Lung (tissue), 12 donors: ENCODE results near the gene HTR3B. TPM values are rescaled to one million over a fixed set of nuclear protein-coding genes. Genes with fewer than 3 reads are reported as not detected.

ENCODE experiments used
- ATAC-seq: fragments of 200-7000 bp; cut with Tn5 transposase; one replicate; pipeline ENCODE4 v1.9.1; 2020; ENCODE audit warnings: moderate number of reproducible peaks; ENCODE audit not compliant: insufficient read depth, low FRiP score
- DNase-seq, 3 donors: peaks; one replicate each; pipeline ENCODE4 v3.0.0-alpha.2; 2013 to 2017
- H3K27ac ChIP-seq, 2 donors: one replicate each; pipeline ENCODE4 v1.5.1; 2013; ENCODE audit warnings: mild to moderate bottlenecking in 2 of 2, moderate library complexity in 2 of 2, control low read depth in 1 of 2, inconsistent platforms in 1 of 2, low read depth in 1 of 2, low read length in 1 of 2
- H3K27me3 ChIP-seq, 3 donors: one replicate each; pipeline ENCODE4 v1.5.1; 2013; ENCODE audit warnings: low read length in 2 of 3; ENCODE audit not compliant: control insufficient read depth in 3 of 3, insufficient read depth in 3 of 3
- H3K36me3 ChIP-seq, 4 donors: one replicate each; pipeline ENCODE4 v1.5.1; 2013; ENCODE audit warnings: low read length in 4 of 4, mild to moderate bottlenecking in 1 of 4, moderate library complexity in 1 of 4; ENCODE audit not compliant: control insufficient read depth in 4 of 4, insufficient read depth in 4 of 4
- H3K4me1 ChIP-seq, 5 donors: one replicate each; pipeline ENCODE4 v1.5.1; 2013; ENCODE audit warnings: low read length in 5 of 5, mild to moderate bottlenecking in 2 of 5, moderate library complexity in 1 of 5; ENCODE audit not compliant: control insufficient read depth in 5 of 5, insufficient read depth in 5 of 5
- H3K4me3 ChIP-seq: one replicate; pipeline ENCODE4 v1.5.1; 2013; ENCODE audit warnings: mild to moderate bottlenecking, control low read depth, moderate library complexity
- H3K9ac ChIP-seq, 2 donors: one replicate each; pipeline ENCODE4 v1.5.1; 2013; ENCODE audit warnings: low read length in 2 of 2, control low read depth in 1 of 2; ENCODE audit not compliant: insufficient read depth in 1 of 2
- H3K9me3 ChIP-seq, 4 donors: one replicate each; pipeline ENCODE4 v1.5.1; 2013; ENCODE audit warnings: low read length in 3 of 4, mild to moderate bottlenecking in 1 of 4, moderate library complexity in 1 of 4; ENCODE audit not compliant: control insufficient read depth in 4 of 4, insufficient read depth in 3 of 4
- WGBS, 2 donors: extraction: QIAGEN DNeasy Blood & Tissue Kit; methylation state at CpG; one replicate each; pipeline ENCODE4 v1.1.7; 2013; 5-methylcytosine and 5-hydroxymethylcytosine counted together
- polyA plus RNA-seq, 2 donors: library from polyadenylated mRNA; stranded (reverse); fragments of 200-250 nt; gene quantifications; one replicate each; pipeline ENCODE4 v1.2.1, GENCODE V29; 2013
- total RNA-seq, 2 donors: library from RNA; depleted of rRNA in 1 of 2; stranded (reverse); fragments of >200 nt in 1 of 2; gene quantifications; one replicate each; pipeline ENCODE4 v1.2.1, GENCODE V29; 2014 to 2021
- TF ChIP-seq, protein P1 (sequence below): IDR thresholded peaks from 2 replicates; pipeline ENCODE4 v1.5.1; 2012; ENCODE audit warnings: mild to moderate bottlenecking; ENCODE audit errors: control extremely low read depth, extremely low read depth
- donor health status: control.
- donor health status: control.
- donor health status: Bipolar disorder and iron deficiency.
- donor health status: healthy.
- donor health status: DM: yes; HTN: yes; CAD: no.

The HTR3B gene
- total and polyA plus RNA-seq, 4 donors, result 0.03 TPM; not detected in 3

DNA sequence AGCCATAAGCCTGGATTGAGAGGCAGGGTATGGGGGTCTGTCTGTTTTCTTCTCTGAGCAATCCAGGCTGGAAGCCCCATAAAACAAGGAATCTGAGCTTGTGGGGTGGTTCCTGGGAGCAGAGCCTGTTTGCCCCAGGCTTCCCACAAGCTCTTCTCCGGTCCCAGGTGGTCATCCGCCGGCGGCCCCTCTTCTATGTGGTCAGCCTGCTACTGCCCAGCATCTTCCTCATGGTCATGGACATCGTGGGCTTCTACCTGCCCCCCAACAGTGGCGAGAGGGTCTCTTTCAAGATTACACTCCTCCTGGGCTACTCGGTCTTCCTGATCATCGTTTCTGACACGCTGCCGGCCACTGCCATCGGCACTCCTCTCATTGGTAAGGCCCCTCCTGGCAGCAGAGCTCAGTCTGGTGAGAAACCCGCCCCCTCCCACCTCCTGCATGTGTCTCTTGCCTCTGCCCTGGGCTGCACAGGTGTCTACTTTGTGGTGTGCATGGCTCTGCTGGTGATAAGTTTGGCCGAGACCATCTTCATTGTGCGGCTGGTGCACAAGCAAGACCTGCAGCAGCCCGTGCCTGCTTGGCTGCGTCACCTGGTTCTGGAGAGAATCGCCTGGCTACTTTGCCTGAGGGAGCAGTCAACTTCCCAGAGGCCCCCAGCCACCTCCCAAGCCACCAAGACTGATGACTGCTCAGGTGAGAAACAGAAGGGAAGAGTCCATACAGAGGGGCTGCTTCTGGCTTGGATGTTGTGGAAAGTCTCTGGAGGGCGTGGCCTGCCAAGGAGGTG is 82.0 kb downstream of the HTR3B start:
- 85 to 94% methylated on average over 18 of the region's 18 CpGs for WGBS, 2 donors
- TF ChIP-seq, protein P1, sequence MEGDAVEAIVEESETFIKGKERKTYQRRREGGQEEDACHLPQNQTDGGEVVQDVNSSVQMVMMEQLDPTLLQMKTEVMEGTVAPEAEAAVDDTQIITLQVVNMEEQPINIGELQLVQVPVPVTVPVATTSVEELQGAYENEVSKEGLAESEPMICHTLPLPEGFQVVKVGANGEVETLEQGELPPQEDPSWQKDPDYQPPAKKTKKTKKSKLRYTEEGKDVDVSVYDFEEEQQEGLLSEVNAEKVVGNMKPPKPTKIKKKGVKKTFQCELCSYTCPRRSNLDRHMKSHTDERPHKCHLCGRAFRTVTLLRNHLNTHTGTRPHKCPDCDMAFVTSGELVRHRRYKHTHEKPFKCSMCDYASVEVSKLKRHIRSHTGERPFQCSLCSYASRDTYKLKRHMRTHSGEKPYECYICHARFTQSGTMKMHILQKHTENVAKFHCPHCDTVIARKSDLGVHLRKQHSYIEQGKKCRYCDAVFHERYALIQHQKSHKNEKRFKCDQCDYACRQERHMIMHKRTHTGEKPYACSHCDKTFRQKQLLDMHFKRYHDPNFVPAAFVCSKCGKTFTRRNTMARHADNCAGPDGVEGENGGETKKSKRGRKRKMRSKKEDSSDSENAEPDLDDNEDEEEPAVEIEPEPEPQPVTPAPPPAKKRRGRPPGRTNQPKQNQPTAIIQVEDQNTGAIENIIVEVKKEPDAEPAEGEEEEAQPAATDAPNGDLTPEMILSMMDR, result no peak
- peaks cover 0 to 5% (median 0%) of the 10 kb centered on the region in 4 donors for H3K9me3 ChIP-seq
- no peaks in the 10 kb centered on the region for H3K4me1 ChIP-seq
- no peak overlapping the region for H3K4me3 ChIP-seq
- H3K27ac ChIP-seq, result no peak overlapping the region
- no peak for DNase-seq
- ATAC-seq, result no peak
- H3K9ac ChIP-seq, result no peak overlapping the region
- H3K36me3 ChIP-seq, result no peaks in the 10 kb centered on the region
- peaks cover 0 to 15% (median 0%) of the 10 kb centered on the region in 3 donors for H3K27me3 ChIP-seq

DNA sequence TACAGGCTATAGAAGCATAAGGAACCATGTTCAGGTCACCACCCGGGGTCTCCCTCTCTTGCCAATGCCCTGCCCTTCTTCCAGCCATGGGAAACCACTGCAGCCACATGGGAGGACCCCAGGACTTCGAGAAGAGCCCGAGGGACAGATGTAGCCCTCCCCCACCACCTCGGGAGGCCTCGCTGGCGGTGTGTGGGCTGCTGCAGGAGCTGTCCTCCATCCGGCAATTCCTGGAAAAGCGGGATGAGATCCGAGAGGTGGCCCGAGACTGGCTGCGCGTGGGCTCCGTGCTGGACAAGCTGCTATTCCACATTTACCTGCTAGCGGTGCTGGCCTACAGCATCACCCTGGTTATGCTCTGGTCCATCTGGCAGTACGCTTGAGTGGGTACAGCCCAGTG is 84.8 kb downstream of the HTR3B start:
- DNase-seq (no peak), ATAC-seq (no peak)
- 71 to 87% methylated on average over 15 of the region's 15 CpGs for WGBS, 2 donors
- TF ChIP-seq, protein P1, result no peak
- H3K4me3 ChIP-seq, result no peak overlapping the region
- H3K36me3 ChIP-seq, result no peaks in the 10 kb centered on the region
- H3K4me1 ChIP-seq, result no peaks in the 10 kb centered on the region
- H3K27ac ChIP-seq, result no peak overlapping the region
- H3K9me3 ChIP-seq, result peaks cover 0 to 2% (median 0%) of the 10 kb centered on the region in 4 donors
- H3K27me3 ChIP-seq, result peaks cover 0 to 6% (median 0%) of the 10 kb centered on the region in 3 donors
- H3K9ac ChIP-seq, result no peak overlapping the region

DNA sequence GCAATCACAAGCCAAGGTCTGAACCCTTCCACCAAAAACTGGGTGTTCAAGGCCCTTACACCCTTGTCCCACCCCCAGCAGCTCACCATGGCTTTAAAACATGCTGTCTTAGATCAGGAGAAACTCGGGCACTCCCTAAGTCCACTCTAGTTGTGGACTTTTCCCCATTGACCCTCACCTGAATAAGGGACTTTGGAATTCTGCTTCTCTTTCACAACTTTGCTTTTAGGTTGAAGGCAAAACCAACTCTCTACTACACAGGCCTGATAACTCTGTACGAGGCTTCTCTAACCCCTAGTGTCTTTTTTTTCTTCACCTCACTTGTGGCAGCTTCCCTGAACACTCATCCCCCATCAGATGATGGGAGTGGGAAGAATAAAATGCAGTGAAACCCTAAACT is 85.3 kb downstream of the HTR3B start:
- Histone ChIP-seq H3K9me3 (peaks cover 0 to 2% (median 0%) of the 10 kb centered on the region in 4 donors), H3K9ac (no peak overlapping the region), H3K4me3 (no peak overlapping the region), H3K27me3 (peaks cover 0 to 6% (median 0%) of the 10 kb centered on the region in 3 donors), H3K4me1 (no peaks in the 10 kb centered on the region), H3K36me3 (no peaks in the 10 kb centered on the region), H3K27ac (no peak overlapping the region)
- no peak for ATAC-seq
- WGBS, 2 donors, result 59 to 74% methylated on average over 2 of the region's 2 CpGs
- DNase-seq, result no peak
- TF ChIP-seq, protein P1, result no peak
